Fibroblast of skin of back (primary cell): Measurements from ENCODE around the gene RYR1.
"Not testable (repeated sequence)": the region's sequence is repeated elsewhere in the genome, so short reads cannot be mapped to it uniquely, and the experiment has no call there.

Experiments used
- DNase-seq: peaks from one replicate; pipeline ENCODE4 v3.0.0-alpha.2; 2013

Gene RYR1

GRCh38 chr19:38543807-38544568 is 110.5 kb downstream of the RYR1 start:
- DNase-seq = peak; percentile 86

GRCh38 chr19:38544569-38545315 is 111.3 kb downstream of the RYR1 start:
- DNase-seq = no peak

- DNase-seq = no peak
Measured at GRCh38 chr19:38545596-38545995, 112.1 kb downstream of the RYR1 start.

- DNase-seq = no peak
Measured at GRCh38 chr19:38547421-38547820, 113.9 kb downstream of the RYR1 start.

GRCh38 chr19:38549061-38549460 is 115.6 kb downstream of the RYR1 start:
- DNase-seq = no peak

- DNase-seq = no peak
Measured at GRCh38 chr19:38549942-38550341, 116.5 kb downstream of the RYR1 start.

GRCh38 chr19:38550376-38550775 is 116.9 kb downstream of the RYR1 start:
- no peak for DNase-seq

- DNase-seq = no peak
Measured at GRCh38 chr19:38551450-38551813, 117.9 kb downstream of the RYR1 start.

- not testable (repeated sequence) for DNase-seq
Measured at GRCh38 chr19:38553239-38553638, 119.7 kb downstream of the RYR1 start.

- no peak for DNase-seq
Measured at GRCh38 chr19:38554676-38555141, 121.2 kb downstream of the RYR1 start.

- DNase-seq = no peak
Measured at GRCh38 chr19:38555200-38555599, 121.7 kb downstream of the RYR1 start.

- DNase-seq = no peak
Measured at GRCh38 chr19:38556521-38557174, 123.2 kb downstream of the RYR1 start.

GRCh38 chr19:38557205-38557799 is 123.8 kb downstream of the RYR1 start:
- DNase-seq = no peak

- DNase-seq = not testable (repeated sequence)
Measured at GRCh38 chr19:38558933-38559332, 125.4 kb downstream of the RYR1 start.

- DNase-seq = no peak
Measured at GRCh38 chr19:38559428-38560401, 126.2 kb downstream of the RYR1 start.

- no peak for DNase-seq
Measured at GRCh38 chr19:38561053-38561606, 127.6 kb downstream of the RYR1 start.

- no peak for DNase-seq
Measured at GRCh38 chr19:38561658-38562057, 128.2 kb downstream of the RYR1 start.

- DNase-seq = no peak
Measured at GRCh38 chr19:38562096-38562495, 128.6 kb downstream of the RYR1 start.

- no peak for DNase-seq
Measured at GRCh38 chr19:38563475-38563874, 130.0 kb downstream of the RYR1 start.

- no peak for DNase-seq
Measured at GRCh38 chr19:38564981-38565690, 131.6 kb downstream of the RYR1 start.

- DNase-seq = no peak
Measured at GRCh38 chr19:38565691-38566105, 132.2 kb downstream of the RYR1 start.
